ENCODE data around the gene AKNA. TPM values are rescaled to one million over a fixed set of nuclear protein-coding genes. Genes with fewer than 3 reads are reported as not detected.

The AKNA gene
- total RNA-seq, 1 donor from 2014 or later = 12.8 TPM

DNA sequence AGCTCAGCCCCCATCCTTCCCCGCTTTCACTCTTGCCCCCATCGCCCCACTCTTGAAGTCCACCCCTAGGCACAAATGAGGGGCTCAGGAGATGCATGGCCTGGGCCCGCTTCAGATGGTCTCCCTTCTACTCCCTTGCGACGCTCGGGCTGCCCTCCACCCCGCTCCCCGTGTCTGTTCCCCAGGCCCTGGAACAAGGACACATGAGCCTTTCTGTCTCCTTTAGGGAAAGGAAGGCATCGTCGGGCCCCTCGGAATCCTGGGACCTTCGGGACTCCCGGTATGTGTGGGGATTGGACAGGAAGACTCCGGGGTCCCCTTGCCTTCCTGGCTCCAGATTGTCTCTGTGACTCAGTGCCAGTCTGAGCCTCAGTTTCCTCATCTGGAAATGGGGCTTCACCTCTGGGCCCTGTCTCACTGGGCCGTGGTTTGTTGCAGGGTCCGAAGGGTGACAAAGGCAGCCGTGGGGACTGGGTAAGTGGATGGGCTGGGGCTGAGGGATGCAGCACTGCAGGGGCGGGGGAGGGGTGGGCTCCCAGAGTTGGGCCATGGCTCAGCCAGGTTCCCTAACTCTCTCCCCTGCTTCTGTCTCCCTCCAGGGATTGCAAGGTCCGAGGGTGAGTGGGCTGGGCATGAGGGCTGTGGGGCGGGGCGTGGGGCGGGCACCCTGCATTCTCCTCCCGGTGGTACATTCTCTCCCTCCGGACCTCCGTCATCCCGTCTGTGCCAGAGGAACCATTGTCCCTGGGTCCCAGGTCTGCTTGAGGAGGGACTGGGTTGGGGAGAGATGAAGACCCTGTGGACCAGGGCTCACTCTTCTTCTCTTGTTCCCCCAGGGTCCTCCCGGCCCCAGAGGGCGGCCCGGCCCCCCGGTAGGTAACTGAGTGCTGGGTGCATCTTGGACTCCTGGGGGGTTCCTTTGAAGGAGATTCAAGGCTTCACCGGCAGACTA, 86.7 kb downstream of the AKNA start:
- DNase-seq = no peak

DNA sequence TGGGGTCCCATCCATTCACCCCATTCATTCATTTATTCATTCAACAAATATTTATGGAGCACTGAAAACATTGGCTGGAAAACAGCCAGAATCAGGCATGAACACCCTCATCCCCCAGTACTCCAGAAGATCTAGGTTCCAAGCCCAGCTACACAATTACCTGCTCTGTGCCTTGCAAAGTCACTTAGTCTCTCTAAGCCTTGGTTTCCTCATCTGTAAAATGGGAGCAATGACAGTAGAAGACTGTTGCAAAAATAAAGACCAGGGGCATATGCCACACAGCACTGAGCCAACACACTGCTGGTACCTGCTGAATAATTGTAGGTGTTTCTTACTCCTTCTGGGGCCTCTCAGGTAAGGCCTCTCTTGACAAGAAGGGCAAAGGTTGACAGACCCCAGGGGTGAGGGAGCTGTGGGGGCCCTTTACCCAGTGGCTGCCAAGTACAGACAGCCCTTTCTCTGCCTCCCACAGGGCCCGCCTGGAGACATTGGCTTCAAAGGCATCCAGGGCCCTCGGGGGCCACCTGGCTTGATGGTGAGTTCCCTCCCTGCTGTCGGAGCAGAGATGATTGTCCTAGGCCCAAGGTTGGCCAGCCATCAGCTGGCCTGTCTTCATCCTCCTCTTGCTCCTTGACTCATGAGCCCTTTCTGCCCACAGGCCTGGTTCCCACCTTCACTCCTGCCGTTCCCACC, 87.5 kb downstream of the AKNA start:
- no peak for DNase-seq

DNA sequence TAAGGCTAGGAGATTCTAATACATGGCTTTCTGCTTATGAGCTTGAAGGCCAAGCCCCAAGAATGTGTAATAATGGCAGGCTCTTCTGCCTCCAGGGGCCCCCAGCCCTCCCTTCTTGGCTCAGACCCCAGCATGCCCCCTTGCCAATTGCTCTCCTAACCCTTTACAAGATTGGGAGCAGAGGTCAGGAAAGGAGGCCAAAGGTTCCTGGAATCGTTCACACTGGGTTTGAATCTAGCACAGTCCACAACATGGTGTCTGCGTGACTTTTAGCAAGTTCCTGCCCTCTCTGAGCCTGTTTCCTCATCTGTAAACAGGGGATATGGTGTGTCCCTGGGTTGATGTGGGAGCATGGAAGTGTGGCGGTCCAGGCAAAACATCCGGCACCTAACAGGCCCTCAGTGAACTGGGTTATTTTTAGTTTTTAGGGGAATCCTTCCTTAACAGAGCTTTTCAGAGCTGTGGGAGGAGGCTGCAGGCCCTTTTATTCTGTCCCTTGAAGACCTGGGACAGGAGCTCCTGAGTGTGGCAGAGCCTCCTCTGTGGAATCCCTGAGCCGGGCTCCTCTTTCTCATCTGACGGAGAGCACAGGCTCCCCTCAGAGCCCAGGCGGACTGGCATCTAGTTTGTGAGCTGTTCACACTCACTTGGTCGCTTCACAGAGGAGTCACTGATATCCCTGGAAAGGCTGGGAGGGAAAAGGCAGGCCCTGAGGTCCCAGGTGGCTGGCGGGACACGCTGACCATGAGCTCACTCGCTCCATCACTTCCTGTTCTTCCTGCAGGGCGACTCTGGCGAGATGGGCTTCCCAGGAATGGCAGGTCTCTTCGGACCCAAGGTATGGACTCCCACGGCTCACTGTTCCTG, 88.3 kb downstream of the AKNA start:
- DNase-seq = no peak

DNA sequence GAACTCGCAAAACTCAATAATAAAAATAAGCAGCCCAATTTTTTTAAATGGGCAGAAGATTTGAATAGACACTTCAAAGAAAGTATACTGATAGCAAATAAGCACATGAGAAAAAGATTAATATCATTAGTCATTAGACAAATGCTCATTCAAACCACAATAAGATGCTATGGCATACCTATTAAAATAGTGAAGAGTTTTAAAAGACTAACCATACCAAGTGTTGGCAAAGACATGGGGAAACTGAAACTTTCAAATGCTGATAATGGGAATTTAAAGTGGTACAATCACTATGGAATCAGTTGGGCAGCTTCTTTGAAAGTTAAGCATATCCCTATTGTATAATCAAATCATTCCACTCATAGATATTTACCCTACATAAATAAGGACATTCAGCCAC, 91.4 kb downstream of the AKNA start:
- no peak for DNase-seq

DNA sequence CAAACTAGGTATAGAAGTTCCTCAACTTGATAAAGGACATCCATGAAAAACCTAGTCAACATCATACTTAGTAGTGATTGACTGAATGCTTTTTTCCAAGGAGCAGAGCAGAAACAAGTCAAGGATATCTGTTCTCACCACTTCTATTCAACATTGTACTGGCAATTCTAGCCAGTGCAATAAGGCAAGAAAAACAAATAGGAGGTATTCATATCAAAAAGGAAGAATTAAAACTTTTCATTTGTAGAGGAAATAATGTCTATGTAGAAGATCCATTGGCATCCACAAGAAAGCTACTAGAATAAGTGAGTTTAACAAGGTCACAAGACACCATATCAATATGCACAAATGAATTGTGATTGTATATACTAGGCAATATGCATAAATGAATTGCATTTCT, 93.1 kb downstream of the AKNA start:
- no peak for DNase-seq

DNA sequence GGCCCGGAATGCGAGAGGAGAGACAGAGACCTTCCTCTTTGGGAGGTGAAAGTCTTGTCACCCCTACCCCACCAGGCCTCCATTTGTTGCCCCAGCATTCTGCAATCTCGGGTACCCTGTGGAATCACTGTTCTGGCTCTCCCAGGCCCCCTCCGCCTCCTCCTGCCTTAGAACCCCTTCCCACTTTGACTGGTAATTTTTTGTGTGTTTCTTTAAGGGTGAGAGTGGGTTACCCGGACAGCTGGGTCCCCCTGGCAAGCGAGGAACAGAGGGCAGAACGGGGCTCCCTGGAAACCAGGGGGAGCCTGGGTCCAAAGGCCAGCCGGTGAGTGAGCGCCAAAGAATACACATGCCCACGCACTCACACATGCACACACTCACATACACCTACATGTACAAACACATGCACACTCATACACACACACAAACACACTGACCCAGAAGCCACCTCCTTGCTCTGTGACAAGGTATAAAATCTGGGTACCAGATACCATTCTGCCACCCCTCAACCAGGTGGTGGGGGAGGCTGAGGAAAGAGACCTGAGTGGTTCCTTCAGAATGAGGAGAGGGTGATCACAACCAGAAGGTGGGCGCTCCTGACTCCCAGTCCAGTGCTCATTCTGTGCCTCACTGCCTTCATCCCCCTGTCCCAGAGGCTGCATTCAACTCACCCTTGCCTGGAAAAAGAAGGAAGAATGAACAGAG, 95.7 kb downstream of the AKNA start:
- no peak for DNase-seq

GRCh38 chr9:114291064-114291474, 96.7 kb downstream of the AKNA start:
- DNase-seq = peak; percentile 30

GRCh38 chr9:114290561-114290986, 97.2 kb downstream of the AKNA start:
- DNase-seq = no peak

DNA sequence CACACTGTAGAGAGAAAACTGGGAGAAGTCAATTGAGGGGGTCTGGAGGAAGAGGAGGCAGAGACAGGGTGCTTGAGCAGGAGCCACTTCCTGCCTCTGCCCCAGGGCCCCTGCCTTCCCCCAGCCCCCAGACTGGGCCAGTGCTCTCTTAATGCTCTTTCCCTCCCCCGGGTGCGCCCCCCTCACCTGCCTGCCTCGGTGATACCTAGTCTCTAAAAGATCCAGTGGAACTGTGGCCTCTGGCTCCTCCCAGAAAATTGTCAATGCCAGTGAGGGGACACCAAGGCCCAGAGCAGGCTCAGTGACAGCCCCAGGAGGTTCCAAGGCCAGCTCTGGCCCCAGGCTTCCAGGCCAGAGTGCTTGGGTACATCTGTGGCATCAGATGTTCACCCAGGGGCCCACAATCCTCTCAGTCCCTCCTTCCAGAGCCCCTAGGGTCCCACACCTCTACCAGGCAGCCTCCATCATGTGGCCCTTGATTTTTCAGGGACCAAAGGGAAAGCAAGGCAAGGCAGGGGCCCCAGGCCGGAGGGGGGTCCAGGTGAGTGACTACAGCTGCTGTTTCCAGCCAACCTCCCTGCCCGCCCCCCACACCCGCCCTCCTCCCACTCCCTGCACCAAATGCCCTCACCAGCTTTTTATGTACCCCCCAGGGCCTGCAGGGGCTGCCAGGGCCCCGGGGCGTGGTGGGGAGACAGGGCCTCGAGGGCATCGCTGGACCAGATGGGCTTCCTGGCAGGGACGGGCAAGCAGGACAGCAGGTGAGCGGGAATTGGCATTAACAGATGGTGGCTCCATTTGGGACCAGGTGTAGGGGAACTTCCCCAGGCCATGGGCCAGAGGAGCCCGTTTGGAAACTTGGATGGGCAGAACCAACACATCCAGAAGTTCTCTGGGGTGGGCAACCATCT, 98.0 kb downstream of the AKNA start:
- DNase-seq = no peak

DNA sequence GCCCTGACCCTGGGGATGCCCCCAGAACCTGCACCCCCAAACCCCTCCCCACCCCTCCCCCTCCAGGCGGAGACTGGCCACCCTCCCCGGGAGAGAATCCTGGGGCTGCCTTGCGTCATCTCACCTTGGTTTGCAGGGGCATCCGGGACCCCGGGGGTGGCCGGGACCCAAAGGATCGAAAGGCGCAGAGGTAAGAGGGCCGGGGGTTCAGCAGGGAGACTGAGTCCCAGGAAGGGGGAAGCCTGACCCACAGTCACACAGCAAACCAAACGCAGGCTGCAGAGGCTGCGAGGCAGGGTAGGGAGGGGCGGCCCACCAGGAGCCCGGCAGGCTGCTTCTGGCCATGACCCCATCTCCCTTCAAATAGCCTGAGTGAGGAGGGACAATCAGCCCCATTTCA, 98.7 kb downstream of the AKNA start:
- no peak for DNase-seq

GRCh38 chr9:114288193-114289091, 99.3 kb downstream of the AKNA start:
- no peak for DNase-seq

GRCh38 chr9:114287763-114288192, 100.0 kb downstream of the AKNA start:
- DNase-seq = no peak

DNA sequence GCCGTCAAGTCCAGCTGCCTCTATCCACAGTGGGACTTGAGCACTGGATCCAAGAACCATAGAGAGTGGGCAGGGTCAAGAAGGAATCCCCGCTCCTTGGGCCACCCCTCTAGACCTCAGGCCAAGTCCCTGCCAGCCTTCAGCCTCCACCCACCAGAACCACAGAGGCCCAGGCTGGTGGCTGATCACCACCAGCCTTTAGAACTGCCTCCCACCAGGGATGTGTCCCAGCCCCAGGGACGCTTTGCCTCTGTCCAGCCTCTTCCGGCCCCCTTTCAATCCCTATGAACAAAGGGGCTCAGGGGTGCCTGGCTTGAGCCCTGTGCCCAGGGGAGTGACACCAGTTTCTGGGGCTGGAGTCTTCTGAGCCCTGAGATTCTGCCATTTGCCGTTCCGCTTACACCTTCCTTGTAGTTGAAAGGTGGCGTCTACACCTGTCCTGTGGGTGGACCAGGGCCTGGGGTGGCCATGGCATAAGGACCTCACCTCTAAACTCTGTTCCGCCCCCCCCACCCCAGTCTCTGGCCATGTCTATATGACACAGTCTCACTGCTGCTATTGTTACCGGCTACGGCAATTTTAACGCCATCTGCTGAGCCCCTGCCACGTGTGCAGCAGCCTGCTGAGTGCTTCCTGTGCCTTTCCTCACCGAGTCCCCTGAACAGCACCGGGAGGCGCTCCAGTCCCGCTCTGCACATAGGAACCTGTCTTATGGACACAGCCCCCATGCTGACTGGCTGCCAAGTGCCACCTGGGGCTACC, 100.6 kb downstream of the AKNA start:
- DNase-seq = no peak

DNA sequence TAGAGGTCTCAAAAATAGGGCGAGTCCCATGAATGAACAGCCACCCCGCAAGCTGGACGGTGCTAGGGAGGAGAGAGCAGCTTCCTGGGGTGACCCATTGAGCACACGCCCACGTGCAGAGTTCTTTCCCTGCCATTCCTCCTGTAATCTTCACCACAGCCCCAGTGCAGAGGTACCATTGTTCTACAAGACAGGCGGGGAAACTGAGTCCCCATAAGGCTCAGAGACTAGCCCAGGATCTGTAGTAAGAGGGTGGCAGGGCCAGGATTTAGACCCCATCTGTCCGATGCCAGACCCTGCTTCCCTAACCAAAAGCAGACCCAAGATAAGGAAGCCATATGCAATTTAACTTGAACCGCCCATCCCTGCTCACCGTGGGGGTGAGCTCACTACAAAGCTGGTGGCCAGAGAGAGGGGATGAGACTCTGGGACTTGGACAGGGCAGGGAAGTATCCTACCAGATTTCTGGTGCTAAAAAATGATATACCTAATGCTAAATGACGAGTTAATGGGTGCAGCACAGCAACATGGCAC, 101.6 kb downstream of the AKNA start:
- no peak for DNase-seq

DNA sequence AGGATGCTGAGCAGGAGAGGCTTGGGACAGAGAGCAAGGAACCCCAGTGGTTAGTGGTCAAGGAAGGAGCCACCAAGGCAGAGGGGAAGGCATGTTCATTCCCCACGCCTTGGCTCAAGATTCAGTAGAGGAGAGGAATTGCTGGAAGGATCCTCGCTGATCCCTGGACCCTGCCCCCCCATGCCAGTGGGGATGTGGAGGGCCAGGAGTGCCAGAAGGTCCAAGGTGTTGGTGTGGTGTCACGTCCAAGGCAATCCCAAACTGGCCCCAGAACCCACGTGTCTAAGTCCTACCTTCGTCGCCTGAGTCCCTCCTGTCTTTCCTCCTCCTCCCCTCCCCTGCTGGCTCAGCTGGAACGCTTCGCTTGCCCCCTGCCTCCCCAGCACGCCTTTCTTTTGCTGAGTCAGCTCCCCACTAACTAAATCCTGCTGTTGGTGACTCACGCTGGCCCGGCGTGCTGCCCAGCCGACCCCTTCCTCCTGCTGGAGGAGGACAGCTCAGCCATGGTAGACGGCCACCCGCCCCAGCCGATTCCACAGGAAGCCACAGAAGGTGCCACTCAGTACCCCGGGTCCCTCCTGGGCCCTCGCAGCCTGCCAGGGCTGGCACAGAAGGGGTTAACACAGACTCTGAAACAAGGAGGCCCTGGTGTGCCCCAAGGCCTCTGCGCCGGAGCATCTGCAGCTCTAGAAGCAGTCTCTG, 102.5 kb downstream of the AKNA start:
- peak; percentile 81 for DNase-seq

DNA sequence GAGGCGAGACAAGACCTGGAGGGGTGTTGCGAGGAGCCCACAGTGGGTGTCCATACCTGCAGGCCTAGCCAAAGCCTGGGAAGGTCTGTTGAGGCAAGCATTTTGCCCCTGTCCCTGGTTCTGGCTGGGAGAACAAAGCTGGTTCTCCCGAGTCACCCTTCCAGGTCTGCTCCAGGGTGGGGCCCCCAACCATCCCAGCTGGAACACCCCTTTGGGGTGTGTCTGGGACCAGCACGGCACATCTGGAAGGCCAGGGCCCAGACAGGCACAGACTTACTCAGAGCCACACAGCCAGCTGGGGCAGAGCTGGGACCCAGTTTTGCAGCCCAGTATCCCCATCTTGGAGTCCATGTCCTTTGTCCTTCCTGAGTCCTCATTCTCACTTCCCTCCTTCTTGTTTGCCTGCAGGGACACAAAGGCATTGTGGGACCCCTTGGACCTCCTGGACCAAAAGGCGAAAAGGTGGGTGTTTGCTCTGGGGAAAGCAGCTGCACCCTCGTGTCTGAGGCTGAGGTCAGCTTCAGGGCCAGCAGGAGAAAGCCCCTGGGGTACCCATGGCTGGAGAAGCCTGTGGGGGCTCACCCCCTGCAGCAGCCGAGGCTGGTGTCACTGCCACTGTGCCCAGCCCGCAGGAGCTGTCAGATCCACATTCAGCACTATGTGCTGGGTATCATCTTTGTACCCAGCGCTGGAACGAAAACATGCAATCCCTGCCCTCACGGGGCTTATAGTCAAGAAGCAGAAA, 103.3 kb downstream of the AKNA start:
- no peak for DNase-seq

Data from skin of body (tissue), 2 donors.